C4-2B (cell line): Measurements from ENCODE around the gene CNTN4.

Experiments
- H3K27ac ChIP-seq: fragments of 450-650 bp; 2 replicates; pipeline ENCODE4 v1.5.1; 2017
- ZFX ChIP-seq: fragments of 450-650 bp; IDR thresholded peaks from 2 replicates; pipeline ENCODE4 v1.6.1; 2017
- TF ChIP-seq, protein P1 (sequence below): fragments of 450-650 bp; conservative IDR thresholded peaks from 2 replicates; pipeline ENCODE4 v1.5.1; 2017; ENCODE audit warnings: mild to moderate bottlenecking

The CNTN4 gene

DNA sequence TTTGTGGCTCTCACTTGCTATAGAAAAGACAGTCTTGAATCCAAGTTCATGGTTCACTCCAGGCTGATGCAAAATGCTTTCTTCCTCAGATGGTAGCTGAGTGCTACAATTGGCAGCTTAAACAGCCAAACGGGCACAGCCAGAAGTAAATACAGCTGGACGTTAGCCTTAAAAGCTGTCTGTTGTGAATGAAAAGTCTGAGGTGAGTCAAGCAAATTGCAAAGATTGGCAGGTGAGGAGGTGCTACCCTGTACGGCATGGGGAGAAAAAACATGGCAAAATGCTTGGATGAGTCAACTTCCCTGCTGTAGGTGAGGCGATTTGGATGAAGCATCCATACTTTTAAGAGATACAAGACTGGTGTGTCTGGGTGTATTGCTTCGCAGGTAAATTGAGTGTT lies 971.1 kb downstream of the CNTN4 start:
- TF ChIP-seq, protein P1, sequence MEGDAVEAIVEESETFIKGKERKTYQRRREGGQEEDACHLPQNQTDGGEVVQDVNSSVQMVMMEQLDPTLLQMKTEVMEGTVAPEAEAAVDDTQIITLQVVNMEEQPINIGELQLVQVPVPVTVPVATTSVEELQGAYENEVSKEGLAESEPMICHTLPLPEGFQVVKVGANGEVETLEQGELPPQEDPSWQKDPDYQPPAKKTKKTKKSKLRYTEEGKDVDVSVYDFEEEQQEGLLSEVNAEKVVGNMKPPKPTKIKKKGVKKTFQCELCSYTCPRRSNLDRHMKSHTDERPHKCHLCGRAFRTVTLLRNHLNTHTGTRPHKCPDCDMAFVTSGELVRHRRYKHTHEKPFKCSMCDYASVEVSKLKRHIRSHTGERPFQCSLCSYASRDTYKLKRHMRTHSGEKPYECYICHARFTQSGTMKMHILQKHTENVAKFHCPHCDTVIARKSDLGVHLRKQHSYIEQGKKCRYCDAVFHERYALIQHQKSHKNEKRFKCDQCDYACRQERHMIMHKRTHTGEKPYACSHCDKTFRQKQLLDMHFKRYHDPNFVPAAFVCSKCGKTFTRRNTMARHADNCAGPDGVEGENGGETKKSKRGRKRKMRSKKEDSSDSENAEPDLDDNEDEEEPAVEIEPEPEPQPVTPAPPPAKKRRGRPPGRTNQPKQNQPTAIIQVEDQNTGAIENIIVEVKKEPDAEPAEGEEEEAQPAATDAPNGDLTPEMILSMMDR, result no peak
- TF ChIP-seq ZFX, result no peak
- H3K27ac ChIP-seq, result no peak overlapping the region

DNA sequence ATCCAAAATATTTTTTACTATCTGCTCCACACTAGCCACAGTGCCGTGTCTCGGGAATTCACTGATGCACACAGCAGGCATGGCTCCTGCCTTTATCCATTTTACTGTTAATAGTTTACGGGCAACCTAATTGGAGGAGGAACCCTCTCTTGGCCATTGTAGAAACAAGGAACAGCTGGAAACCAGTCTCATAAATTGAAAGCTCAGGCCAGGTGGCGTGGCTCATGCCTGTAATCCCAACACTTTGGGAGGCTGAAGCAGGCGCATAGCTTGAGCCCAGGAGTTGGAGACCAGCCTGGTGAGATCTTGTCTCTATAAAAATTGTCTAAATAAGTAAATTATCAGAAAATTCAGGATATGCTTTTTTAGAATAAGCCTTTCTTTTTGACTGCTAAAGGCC lies 972.5 kb downstream of the CNTN4 start:
- TF ChIP-seq, protein P1, result no peak
- no peak for TF ChIP-seq ZFX

DNA sequence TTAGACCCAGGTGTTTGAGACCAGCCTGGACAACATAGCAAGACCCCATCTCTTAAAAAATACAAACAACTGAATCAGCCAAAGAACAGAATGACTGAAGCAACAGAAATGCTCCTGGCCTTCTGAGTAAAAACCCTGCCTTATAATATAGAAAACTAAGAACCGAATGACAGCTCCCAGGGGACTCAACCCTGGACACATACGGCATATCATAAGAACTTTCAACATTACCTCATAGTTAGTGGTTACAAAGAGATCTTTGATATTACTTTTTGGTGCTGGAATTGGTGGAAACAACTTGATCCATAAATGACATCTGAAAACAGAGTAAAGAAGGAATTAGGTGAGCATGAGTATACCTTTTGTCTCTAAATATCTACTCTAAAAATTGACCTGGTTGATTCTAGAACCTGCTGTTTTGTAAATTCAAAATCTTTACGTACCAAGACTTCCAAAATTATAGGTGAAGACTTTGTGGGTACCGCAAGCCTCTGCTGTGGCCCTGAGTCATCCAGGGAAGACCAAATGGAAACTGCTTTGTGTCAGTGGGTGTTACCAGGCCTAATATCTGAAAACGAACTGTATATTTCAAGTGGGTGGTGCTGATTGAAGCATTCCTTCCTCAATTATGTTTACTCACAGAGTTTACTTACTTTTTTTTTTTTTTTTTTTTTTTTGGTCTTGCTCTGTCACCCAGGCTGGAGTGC lies 976.0 kb downstream of the CNTN4 start:
- no peak for TF ChIP-seq ZFX
- TF ChIP-seq, protein P1, result no peak
- no peak overlapping the region for H3K27ac ChIP-seq

More for the DNA sequence above, 972.5 kb downstream of the CNTN4 start:
- no peak overlapping the region for H3K27ac ChIP-seq

DNA sequence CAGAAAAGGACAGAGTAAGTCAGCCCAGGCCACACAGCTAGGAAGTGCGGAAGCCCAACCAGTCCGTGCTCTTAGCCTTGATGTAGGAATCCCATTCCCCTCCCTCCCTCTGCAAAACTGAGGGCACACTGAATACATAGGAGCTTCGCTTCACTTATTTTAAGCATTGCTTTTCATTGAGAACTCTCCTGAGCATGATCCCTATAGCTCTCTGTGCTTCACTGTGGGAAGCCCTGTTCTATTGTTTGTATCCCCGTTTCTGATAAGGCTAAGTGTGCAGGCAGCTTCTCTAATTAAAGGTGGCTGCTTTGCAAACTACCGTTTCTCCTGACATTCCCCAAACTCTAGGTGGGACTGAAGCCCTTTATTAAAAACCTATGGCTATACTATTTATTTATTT lies 981.6 kb downstream of the CNTN4 start:
- TF ChIP-seq, protein P1, result no peak
- no peak for TF ChIP-seq ZFX
- H3K27ac ChIP-seq, result no peak overlapping the region

DNA sequence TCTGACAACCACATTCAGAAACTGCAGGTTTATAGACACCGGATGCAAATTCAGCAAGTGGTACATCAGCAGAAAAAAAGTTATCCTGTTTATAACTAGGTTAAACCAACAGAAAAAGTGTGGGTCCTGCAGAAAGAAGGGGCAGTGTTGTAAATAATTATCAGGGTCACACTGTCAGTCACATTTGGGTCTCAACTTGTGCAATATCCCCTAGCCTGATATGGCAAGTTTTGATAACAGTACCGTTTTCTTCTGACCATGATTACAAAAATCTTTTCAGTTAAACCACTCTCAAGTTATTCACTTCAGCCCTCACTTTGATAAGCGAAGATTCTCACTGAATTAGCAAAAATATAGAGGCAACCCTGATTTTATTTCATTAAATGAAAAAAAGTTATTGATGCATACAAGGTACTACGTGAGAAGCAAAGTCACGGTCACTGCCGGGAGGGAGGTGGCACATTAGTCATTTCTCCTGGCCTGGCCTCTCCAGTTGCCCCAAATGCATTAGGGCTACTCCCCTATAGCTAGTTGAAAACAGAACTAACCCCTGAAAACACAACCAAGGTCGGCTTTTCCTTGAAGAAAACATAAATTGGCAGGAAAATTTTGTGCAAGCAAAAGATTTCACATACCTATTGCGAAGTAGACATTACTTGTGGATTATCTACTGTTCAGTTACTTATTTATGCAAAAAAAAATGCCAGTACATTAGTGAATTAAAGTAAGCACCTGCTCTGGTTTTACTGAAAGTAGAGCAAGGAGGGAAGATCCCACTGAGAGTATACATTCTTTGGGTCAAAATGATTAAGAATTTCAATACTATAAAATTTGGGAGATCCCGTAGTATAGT lies 982.9 kb downstream of the CNTN4 start:
- no peak overlapping the region for H3K27ac ChIP-seq
- no peak for TF ChIP-seq ZFX
- TF ChIP-seq, protein P1, result no peak

DNA sequence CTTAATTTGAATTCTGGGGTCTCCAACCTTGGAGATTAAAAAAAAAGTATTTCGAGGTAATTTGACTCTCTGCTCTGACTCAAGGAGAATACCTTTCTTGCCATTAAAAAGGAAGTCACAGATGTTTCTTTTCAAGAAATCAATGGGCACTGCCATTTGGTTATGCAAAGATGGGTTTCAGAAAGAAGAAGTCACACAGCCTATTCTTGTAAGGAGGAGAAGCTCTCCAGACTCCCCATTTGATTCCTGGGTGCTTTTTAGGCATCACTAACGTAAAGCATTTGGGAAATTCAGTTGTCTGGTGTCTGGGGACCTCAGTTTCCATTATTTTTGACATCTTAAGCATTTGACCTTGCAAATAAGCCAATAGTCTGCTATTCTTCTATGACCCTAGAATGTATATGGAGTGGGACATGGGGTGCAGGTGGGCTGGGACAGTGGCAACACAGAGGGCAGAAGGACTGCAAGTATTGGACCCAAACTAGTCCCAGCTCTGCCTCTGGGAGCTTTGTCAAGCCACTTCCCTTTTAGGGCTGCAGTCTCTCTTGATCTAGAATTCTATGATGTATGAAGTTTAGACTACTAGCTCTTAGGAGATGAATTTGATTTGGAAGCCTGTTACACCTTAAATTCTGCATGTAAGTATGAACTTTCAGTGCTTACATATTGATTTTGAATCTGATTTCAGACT lies 983.7 kb downstream of the CNTN4 start:
- TF ChIP-seq ZFX, result no peak
- TF ChIP-seq, protein P1, result no peak

DNA sequence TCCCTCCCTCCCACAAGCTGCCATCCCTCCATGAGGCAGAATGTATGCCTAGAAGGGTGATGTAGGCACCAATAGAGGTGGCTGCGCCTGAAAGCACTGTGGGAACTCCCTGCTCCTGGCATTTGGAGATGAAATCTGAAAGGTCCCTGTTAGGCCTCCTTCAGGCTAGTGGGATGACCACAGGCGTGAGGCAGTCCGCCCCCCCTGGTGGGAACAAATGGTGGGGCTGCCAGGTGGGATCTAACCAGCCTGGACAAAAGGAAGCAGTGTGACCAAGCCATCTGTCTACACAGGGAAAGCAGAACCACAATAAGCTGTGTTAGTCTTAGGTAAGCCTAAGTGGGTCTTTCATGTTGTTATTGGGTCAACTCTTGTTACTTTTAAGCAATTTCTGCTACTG lies 986.2 kb downstream of the CNTN4 start:
- H3K27ac ChIP-seq, result no peak overlapping the region
- TF ChIP-seq, protein P1, result no peak
- TF ChIP-seq ZFX, result no peak

More for the DNA sequence above, 983.7 kb downstream of the CNTN4 start:
- no peak overlapping the region for H3K27ac ChIP-seq
